ENCODE data around the gene GPR83.

DNA sequence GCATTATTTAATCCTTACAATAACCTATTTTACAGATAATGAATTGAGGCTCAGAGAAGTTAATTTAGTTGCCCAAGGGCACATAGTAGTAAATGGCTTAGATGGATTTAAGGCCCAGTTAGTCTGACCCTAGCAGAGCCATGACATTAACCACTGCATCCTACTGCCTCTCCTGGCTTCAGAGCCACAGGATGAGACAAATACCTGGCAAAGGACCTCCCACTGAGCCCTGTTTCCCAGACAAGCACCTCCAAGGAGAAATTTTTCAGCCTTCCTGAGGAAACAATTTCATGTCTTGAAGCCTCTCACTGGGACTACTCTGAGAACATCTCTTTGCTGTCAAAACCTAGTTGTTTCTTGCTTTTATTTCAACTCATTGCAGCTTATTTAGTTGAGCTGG is 68.4 kb downstream of the GPR83 start:
- TF ChIP-seq, protein P1, sequence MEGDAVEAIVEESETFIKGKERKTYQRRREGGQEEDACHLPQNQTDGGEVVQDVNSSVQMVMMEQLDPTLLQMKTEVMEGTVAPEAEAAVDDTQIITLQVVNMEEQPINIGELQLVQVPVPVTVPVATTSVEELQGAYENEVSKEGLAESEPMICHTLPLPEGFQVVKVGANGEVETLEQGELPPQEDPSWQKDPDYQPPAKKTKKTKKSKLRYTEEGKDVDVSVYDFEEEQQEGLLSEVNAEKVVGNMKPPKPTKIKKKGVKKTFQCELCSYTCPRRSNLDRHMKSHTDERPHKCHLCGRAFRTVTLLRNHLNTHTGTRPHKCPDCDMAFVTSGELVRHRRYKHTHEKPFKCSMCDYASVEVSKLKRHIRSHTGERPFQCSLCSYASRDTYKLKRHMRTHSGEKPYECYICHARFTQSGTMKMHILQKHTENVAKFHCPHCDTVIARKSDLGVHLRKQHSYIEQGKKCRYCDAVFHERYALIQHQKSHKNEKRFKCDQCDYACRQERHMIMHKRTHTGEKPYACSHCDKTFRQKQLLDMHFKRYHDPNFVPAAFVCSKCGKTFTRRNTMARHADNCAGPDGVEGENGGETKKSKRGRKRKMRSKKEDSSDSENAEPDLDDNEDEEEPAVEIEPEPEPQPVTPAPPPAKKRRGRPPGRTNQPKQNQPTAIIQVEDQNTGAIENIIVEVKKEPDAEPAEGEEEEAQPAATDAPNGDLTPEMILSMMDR (IDR thresholded peaks at IDR 0.05; ENCODE audit: low read depth, low read length, poor library complexity, severe bottlenecking), result no peak
- TF ChIP-seq EZH2phosphoT487 (IDR thresholded peaks at IDR 0.05; ENCODE audit: borderline replicate concordance, low read length), result no peak

All from DOHH2 (cell line).